HepG2 (cell line): ENCODE measurements around the gene RAMP1. TPM values are rescaled to one million over a fixed set of nuclear protein-coding genes. Genes with fewer than 3 reads are reported as not detected.

ENCODE experiments used
- HDAC1 ChIP-seq: sonication (generic); formaldehyde crosslinking; IDR thresholded peaks from 2 replicates; pipeline ENCODE4 v1.5.1; 2020; ENCODE audit warnings: mild to moderate bottlenecking, missing genetic modification reagents
- HOXA3 ChIP-seq: sonication (generic); formaldehyde crosslinking; IDR thresholded peaks from 2 replicates; pipeline ENCODE4 v1.5.0; 2020; ENCODE audit warnings: missing genetic modification reagents
- IRX3 ChIP-seq: sonication (generic); formaldehyde crosslinking; IDR thresholded peaks from 2 replicates; pipeline ENCODE4 v1.8.1; 2023; ENCODE audit warnings: mild to moderate bottlenecking, low read depth, missing genetic modification reagents, borderline replicate concordance
- JUN ChIP-seq: sonication (generic); formaldehyde crosslinking; IDR thresholded peaks from 2 replicates; pipeline ENCODE4 v1.4.0; 2020; ENCODE audit warnings: mild to moderate bottlenecking, missing genetic modification reagents
- MAFK ChIP-seq, 2 experiments: IDR thresholded peaks in 1 of 2; conservative IDR thresholded peaks in 1 of 2; 2 replicates each; pipeline ENCODE4 v1.6.1; 2011; ENCODE audit warnings: improper control_type of control experiment in 2 of 2, low read length in 2 of 2
- NCOA1 ChIP-seq: sonication (generic); formaldehyde crosslinking; IDR thresholded peaks from 2 replicates; pipeline ENCODE4 v1.9.0; 2021; ENCODE audit warnings: missing genetic modification reagents
- PATZ1 ChIP-seq: sonication (generic); formaldehyde crosslinking; IDR thresholded peaks from 2 replicates; pipeline ENCODE4 v1.4.0; 2020; ENCODE audit warnings: missing genetic modification reagents
- PRPF4 ChIP-seq: fragments of 200-400 bp; formaldehyde crosslinking; IDR thresholded peaks from 2 replicates; pipeline ENCODE4 v1.6.1; 2016; ENCODE audit warnings: low read length, low read depth; ENCODE audit not compliant: poor library complexity, severe bottlenecking
- SP4 ChIP-seq: sonication (generic); formaldehyde crosslinking; IDR thresholded peaks from 2 replicates; pipeline ENCODE4 v1.8.1; 2023; ENCODE audit warnings: mild to moderate bottlenecking, missing genetic modification reagents
- YY1 ChIP-seq: IDR thresholded peaks from 2 replicates; pipeline ENCODE4 v1.6.1; 2011; ENCODE audit warnings: low read length, low read depth, moderate library complexity, mild to moderate bottlenecking; ENCODE audit not compliant: insufficient read depth, insufficient replicate concordance
- ZBTB3 ChIP-seq: sonication (generic); formaldehyde crosslinking; IDR thresholded peaks from 2 replicates; pipeline ENCODE4 v1.4.0; 2020; ENCODE audit warnings: low read depth, mild to moderate bottlenecking, moderate library complexity, missing genetic modification reagents, borderline replicate concordance
- ZEB1 ChIP-seq: IDR thresholded peaks from 2 replicates; pipeline ENCODE4 v1.6.1; 2012; ENCODE audit warnings: mild to moderate bottlenecking, low read depth, inconsistent platforms; ENCODE audit not compliant: insufficient replicate concordance
- ZHX2 ChIP-seq, 2 experiments: sonication (generic) in 1 of 2; formaldehyde crosslinking in 1 of 2; IDR thresholded peaks; 2 replicates each; pipeline versions ENCODE4 v1.6.1 to v1.9.0; 2014 to 2022; ENCODE audit warnings: antibody characterized with exemption in 1 of 2, borderline replicate concordance in 1 of 2, inconsistent platforms in 1 of 2, low read depth in 1 of 2, missing genetic modification reagents in 1 of 2
- ZNF510 ChIP-seq: sonication (generic); formaldehyde crosslinking; IDR thresholded peaks from 2 replicates; pipeline ENCODE4 v1.4.0; 2020; ENCODE audit warnings: low read depth, mild to moderate bottlenecking, missing genetic modification reagents
- ZNF687 ChIP-seq: sonication (generic); formaldehyde crosslinking; IDR thresholded peaks from 2 replicates; pipeline ENCODE4 v1.5.1; 2020; ENCODE audit warnings: mild to moderate bottlenecking, missing genetic modification reagents, moderate library complexity
- ZNF788 ChIP-seq: sonication (generic); formaldehyde crosslinking; IDR thresholded peaks from 2 replicates; pipeline ENCODE4 v1.5.0; 2020; ENCODE audit warnings: mild to moderate bottlenecking, missing genetic modification reagents, borderline replicate concordance
- polyA plus RNA-seq, 8 experiments: library from polyadenylated mRNA; depleted of rRNA in 3 of 8; stranded (reverse) in 7 of 8; unstranded in 1 of 8; fragments of >200 nt; fragmentation: Illumina TruSeq in 4 of 8; extraction: Trizol in 4 of 8; gene quantifications; 2 replicates each; pipeline versions ENCODE4 v1.2.1 to v1.2.3, GENCODE V29; 2011 to 2016; ENCODE audit warnings: low read depth in 4 of 8, missing spikeins in 1 of 8, mixed read lengths in 1 of 8; ENCODE audit not compliant: insufficient read depth in 1 of 8
- total RNA-seq, 5 experiments: library from RNA; depleted of rRNA; stranded (reverse); fragments of >200 nt; fragmentation: Illumina TruSeq; extraction: Trizol; gene quantifications; 2 replicates each; pipeline ENCODE4 v1.2.3, GENCODE V29; 2016; ENCODE audit warnings: low read depth in 1 of 5

The RAMP1 gene
- total and polyA plus RNA-seq, 2 of the 13 experiments (the other 11 are each of a cell fraction or from before 2014, with no cell fraction given): 0.29 to 0.61 TPM

GRCh38 chr2:237923481-237924163 lies 64.2 kb downstream of the RAMP1 start (continued):
- peak; percentile 86 for TF ChIP-seq PATZ1 (CRISPR knock-in tag)
- TF ChIP-seq ZNF788 (CRISPR knock-in tag): peak; percentile 43; the same call in 1 of the 2 replicates
- TF ChIP-seq ZNF687 (CRISPR knock-in tag): peak; percentile 57; the same call in 1 of the 2 replicates
- no peak for TF ChIP-seq ZEB1
- TF ChIP-seq PRPF4: no peak
- TF ChIP-seq IRX3 (CRISPR knock-in tag): 0 out of 2 replicates have a peak, but pooled peaks have one; percentile 42
- TF ChIP-seq SP4 (CRISPR knock-in tag): no peak
- TF ChIP-seq NCOA1: 0 out of 2 replicates have a peak, but pooled peaks have one; percentile 52
- TF ChIP-seq MAFK (conservative IDR thresholded peaks at IDR 0.05 in 1 of 2, IDR thresholded peaks at IDR 0.05 in 1 of 2; ENCODE audit: low read length in 2 of 2): no peak
- peak; percentile 73 for TF ChIP-seq HOXA3 (CRISPR knock-in tag)
- TF ChIP-seq JUN (CRISPR knock-in tag): no peak
- no peak for TF ChIP-seq ZBTB3
- TF ChIP-seq HDAC1 (CRISPR knock-in tag): peak; percentile 39; the same call in 1 of the 2 replicates
- no peak for TF ChIP-seq ZNF510 (CRISPR knock-in tag)
- peak; percentile 86 for TF ChIP-seq YY1
- no peak for TF ChIP-seq ZHX2 (IDR thresholded peaks at IDR 0.05; ENCODE audit: low read depth)
- TF ChIP-seq ZHX2 (CRISPR knock-in tag; IDR thresholded peaks at IDR 0.05; ENCODE audit: borderline replicate concordance): no peak
